Stimulated activated CD4-positive, alpha-beta T cell treated with anti-CD3 and anti-CD28 coated beads, Interleukin-15, amount 100 ng/mL, for 48 hours (primary cell): Measurements from ENCODE around the gene EIF4H.
"Not testable (repeated sequence)": the region's sequence is repeated elsewhere in the genome, so short reads cannot be mapped to it uniquely, and the experiment has no call there.

Source experiments
- DNase-seq, 2 donors: peaks; one replicate each; pipeline ENCODE4 v3.0.0-alpha.2; 2020; ENCODE audit warnings: low read depth in 2 of 2

EIF4H gene

DNA sequence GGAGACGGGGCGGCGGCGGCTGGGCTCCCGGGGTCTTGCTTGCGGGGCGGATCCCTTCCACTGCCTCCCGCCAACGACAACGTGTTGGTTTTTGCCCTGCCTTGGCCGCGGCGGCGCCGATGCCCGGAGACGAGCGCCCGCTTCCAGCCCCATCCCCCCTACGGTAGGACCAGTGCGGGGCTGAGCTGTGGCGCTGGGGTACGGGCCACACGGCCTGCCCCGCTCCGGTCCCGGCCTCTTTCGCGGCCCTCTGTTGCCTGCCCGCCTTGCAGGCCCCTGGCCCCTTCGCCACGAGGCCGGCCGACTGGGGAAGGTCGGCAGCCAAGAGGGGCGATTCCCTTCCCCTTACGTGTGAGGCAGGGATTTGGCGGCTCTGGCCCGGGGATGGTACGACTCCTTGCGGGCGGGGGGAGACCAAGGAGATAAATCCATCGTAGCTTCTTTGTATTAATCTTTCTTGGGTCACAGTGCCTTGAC lies 488 bp downstream of the EIF4H start:
- DNase-seq, result peak in 1 of 2 donors; percentile 12

- no peak for DNase-seq
These were observed 1.2 kb downstream of the EIF4H start for GRCh38 chr7:74175340-74175739.

DNA sequence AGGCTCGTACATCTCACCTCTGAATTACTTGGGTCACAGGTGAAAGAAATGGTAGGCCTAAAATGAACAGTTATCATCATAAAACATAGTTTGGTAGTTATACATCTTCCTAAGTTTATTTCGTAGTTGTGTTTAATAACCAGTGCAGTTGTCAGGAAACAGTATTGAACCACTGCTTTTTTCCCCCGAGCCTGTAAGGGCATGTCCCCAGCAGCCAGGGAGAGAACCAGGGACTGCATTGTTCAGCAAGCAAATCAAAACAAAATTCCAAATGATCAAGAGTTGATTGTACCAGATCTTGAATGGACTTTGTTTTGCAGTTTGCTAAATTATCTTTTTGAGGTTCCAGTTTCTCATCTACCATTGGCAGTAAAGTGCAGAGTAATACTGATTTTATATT lies 2.4 kb downstream of the EIF4H start:
- DNase-seq, result no peak

- peak in 1 of 2 donors; percentile 5 for DNase-seq
These were observed 4.5 kb downstream of the EIF4H start for GRCh38 chr7:74178632-74179031.

GRCh38 chr7:74179935-74180604 lies 5.9 kb downstream of the EIF4H start:
- no peak for DNase-seq

DNA sequence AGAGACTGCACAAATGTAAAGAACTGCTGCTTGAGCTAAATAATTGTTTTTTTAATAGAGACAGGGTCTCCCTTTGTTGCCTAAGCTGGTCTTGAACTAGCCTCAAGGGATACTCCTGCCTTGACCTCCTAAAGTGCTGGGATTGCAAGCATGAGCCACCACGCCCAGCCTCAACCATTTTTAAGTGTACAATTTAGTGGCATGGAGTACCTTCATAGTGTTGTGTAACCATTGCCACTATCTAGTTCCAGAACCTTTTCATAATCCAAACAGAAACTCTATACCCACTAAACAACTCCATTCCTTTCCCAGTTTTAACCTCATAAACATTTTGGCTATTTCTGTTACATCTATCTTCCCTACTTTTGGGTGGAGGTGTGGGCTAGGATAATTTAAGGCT lies 6.7 kb downstream of the EIF4H start:
- DNase-seq, result no peak

DNA sequence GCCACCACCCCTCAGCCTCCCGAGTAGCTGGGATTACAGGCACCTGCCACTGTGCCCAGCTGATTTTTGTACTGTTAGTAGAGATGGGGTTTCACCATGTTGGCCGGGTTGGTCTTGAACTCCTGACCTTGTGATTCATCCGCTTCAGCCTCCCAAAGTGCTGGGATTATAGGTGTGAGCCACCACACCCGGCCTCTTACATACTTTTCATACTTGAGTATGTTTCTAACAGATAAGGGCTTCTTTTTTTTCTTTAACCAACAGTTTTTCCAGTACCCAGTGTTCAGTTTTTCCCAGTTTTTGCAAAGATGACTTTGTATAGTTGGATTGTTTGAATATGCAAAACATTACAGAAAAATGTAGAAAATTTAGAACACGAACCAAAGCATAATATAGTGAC lies 7.7 kb downstream of the EIF4H start:
- no peak for DNase-seq

DNA sequence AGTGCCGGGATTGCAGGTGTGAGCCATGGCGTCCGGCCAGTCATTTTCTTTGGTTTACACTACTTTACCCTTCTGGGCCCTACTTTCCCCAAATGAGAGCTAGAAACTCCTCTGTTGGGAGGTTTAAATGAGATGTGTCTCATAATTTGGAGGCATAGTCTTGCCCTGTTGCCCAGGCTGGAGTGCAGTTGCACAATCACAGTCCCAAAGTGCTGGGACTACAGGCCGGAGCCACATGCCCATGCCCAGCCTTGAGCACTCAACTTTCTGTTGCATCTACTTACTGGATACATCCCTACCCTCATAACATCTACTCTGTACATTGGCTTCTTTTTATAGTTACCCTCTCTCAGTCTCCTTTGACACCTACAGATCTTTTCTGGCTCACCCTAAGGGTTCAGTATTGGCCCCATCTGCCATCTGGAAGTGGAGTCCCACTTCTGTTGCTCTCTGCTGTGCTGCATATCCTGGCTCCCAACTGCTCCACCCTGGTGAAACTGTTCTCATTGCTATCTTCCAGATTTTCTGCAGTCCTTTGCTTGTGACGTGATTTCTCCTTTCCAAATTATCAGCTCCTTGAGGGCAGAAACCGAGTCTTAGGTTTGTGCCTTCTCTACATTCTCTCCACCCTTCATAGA lies 8.4 kb downstream of the EIF4H start:
- no peak for DNase-seq

- no peak for DNase-seq
These were observed 9.0 kb downstream of the EIF4H start for GRCh38 chr7:74183142-74183541.

DNA sequence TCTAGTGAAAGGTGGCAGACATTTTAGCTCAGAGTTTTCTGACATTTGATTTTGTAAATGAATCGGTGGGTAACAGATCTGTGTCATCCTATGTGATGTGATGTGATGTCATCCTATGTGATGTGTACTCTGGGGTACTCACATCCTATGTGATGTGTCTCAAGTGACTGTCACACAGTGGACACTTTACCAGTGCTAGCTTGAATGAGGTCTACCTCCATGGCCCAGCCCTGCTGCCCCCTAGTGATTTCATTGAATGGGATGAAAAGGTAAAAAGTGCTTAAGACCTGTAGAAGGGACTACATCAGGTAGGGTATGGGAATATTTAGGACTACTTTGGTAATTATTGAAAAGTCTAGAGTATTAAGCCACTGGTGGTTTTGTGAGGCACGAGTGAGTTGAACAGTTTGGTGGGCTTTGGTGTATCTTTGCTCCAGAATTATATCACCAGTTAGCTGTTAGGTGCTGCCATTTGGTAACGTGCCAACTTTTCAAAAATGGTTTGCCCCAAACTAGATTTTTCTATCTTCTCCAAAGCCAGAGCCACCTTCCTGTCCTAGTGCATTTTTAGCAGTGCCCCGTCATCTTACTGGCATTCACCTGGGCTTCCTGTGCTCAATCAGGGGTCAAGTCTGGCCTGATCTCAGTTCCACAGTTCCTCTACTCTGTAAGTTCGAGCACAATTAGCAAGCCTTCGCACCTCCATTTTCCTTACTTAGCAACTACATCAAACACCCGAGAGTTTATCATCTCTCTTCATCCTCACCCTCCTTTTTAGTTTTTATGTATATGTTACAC lies 9.7 kb downstream of the EIF4H start:
- DNase-seq, result no peak

GRCh38 chr7:74185016-74185415 lies 10.9 kb downstream of the EIF4H start:
- DNase-seq, result no peak

GRCh38 chr7:74185636-74186035 lies 11.5 kb downstream of the EIF4H start:
- DNase-seq, result no peak

- DNase-seq, result no peak
These were observed 13.9 kb downstream of the EIF4H start for GRCh38 chr7:74187915-74188675.

DNA sequence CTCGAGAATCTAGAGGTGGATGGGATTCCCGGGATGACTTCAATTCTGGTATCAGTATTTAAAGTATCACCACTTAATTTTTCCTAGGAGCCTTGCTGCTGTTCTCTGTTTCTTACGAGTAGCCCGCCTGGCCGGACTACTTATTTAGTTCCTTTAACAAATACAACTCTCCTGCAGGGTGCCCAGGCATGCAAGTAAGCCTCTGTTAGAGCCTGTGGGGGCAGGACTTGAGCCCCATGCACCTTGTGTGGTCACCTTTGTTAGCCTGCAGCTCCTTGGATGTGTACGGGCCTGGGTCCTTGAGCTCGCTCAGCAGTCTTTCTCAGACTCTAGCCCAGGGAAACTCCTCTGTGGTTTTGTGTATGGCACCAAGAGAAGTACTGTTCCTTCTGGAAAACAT lies 16.1 kb downstream of the EIF4H start:
- DNase-seq, result no peak

- no peak for DNase-seq
These were observed 17.1 kb downstream of the EIF4H start for GRCh38 chr7:74191231-74191630.

- no peak for DNase-seq
These were observed 18.9 kb downstream of the EIF4H start for GRCh38 chr7:74193054-74193453.

GRCh38 chr7:74193913-74194312 lies 19.8 kb downstream of the EIF4H start:
- no peak for DNase-seq

DNA sequence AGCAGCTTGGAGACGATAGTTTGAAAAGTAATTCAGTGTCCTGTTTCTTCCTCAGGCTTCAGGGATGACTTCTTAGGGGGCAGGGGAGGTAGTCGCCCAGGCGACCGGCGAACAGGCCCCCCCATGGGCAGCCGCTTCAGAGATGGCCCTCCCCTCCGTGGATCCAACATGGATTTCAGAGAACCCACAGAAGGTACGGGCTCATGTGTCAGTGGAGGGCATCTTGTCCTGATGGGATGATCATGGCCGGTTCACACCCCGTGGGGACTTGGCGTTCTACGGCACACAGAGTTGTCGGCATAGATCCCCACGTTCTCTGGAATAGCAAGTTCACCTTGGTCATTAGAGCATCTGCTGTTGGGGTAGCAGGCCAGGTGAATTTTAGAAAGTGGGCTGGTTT lies 20.5 kb downstream of the EIF4H start:
- DNase-seq, result no peak

DNA sequence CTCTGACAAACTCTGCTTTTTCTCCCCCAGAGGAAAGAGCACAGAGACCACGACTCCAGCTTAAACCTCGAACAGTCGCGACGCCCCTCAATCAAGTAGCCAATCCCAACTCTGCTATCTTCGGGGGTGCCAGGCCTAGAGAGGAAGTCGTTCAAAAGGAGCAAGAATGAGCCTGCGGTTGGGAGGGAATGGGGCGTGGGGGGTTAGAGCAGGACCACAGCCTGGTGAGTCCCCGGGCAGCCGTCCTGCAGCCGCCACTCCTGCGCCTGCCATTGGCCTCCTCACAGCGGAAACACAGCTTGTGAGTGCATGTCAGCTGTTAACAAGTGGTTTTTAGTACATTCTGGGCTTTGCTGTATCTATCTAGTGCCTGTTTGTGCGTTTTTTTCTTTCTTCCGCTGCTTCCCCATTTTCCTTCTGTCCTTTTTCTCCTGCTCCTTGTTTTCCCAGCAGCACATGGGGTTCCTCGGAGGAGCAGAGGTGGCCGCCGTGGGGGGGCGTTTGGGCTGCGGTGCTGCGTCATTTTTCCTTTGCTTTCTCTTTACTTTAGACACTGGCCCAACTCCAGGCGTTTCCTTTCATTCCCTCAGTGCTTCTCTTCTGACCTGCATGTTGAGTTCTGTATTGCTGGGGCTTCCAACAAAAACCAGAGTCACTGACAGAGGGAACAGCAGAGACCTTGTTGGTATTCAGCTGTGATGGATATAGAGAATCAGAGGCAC lies 21.1 kb downstream of the EIF4H start:
- not testable (repeated sequence) for DNase-seq

- not testable (repeated sequence) for DNase-seq
These were observed 22.0 kb downstream of the EIF4H start for GRCh38 chr7:74195968-74196654.
